HG03354 (cell line): Measurements from ENCODE around the gene PRSS22.
"Not testable (repeated sequence)": the region's sequence is repeated elsewhere in the genome, so short reads cannot be mapped to it uniquely, and the experiment has no call there.

Source experiments
- ATAC-seq: cut with Tn5 transposase; IDR thresholded peaks from one replicate; pipeline ENCODE4 v1.9.1; 2021; ENCODE audit warnings: mild to moderate bottlenecking; ENCODE audit not compliant: unreplicated experiment, poor library complexity, severe bottlenecking

Gene PRSS22

GRCh38 chr16:2857451-2858244 is at the start of gene PRSS22:
TSS of gene PRSS22 (minus strand) at chr16:2858170. CDS start at chr16:2858104, 66 bp downstream.
- no peak for ATAC-seq

- not testable (repeated sequence) for ATAC-seq
These were observed 49.2 kb upstream of the PRSS22 start for GRCh38 chr16:2907084-2907753.

- no peak for ATAC-seq
These were observed 48.0 kb upstream of the PRSS22 start for GRCh38 chr16:2905988-2906387.

- ATAC-seq = peak; percentile 71
These were observed 47.4 kb upstream of the PRSS22 start for GRCh38 chr16:2905241-2905987.

- peak; percentile 17 for ATAC-seq
These were observed 46.9 kb upstream of the PRSS22 start for GRCh38 chr16:2904922-2905240.

- ATAC-seq = peak; percentile 60
These were observed 46.3 kb upstream of the PRSS22 start for GRCh38 chr16:2904100-2904921.

- ATAC-seq = no peak
These were observed 44.6 kb upstream of the PRSS22 start for GRCh38 chr16:2902337-2903130.

- ATAC-seq = no peak
These were observed 42.6 kb upstream of the PRSS22 start for GRCh38 chr16:2900526-2901075.

GRCh38 chr16:2899564-2900072 is 41.6 kb upstream of the PRSS22 start:
- no peak for ATAC-seq

- no peak for ATAC-seq
These were observed 41.0 kb upstream of the PRSS22 start for GRCh38 chr16:2898831-2899563.

- ATAC-seq = no peak
These were observed 39.1 kb upstream of the PRSS22 start for GRCh38 chr16:2897110-2897509.

GRCh38 chr16:2896480-2897010 is 38.6 kb upstream of the PRSS22 start:
- ATAC-seq = no peak

- ATAC-seq = no peak
These were observed 37.8 kb upstream of the PRSS22 start for GRCh38 chr16:2895813-2896212.

GRCh38 chr16:2894231-2894630 is 36.3 kb upstream of the PRSS22 start:
- ATAC-seq = no peak

- ATAC-seq = no peak
These were observed 26.1 kb upstream of the PRSS22 start for GRCh38 chr16:2884041-2884451.

GRCh38 chr16:2883458-2883908 is 25.5 kb upstream of the PRSS22 start:
- no peak for ATAC-seq

- ATAC-seq = peak; percentile 92
These were observed 24.9 kb upstream of the PRSS22 start, which contains the start of gene FLYWCH2 for GRCh38 chr16:2882650-2883457. TSS of gene FLYWCH2 (plus strand) at chr16:2883215. CDS start at chr16:2896450, 13,235 bp downstream.
